ENCODE measurements around the gene PLOD1.
"Not testable (repeated sequence)": the region's sequence is repeated elsewhere in the genome, so short reads cannot be mapped to it uniquely, and the experiment has no call there.

GRCh38 chr1:12008355-12008754, 73.8 kb downstream of the PLOD1 start:
- not testable (repeated sequence) for TF ChIP-seq CTCF (conservative IDR thresholded peaks at IDR 0.05; ENCODE audit: low read depth in 2 of 2); EZH2 (IDR thresholded peaks at IDR 0.05; ENCODE audit: low read depth, unreplicated experiment); CREB1 (CRISPR knock-in tag; IDR thresholded peaks at IDR 0.05; ENCODE audit: low read depth)
- TF ChIP-seq, protein P1, sequence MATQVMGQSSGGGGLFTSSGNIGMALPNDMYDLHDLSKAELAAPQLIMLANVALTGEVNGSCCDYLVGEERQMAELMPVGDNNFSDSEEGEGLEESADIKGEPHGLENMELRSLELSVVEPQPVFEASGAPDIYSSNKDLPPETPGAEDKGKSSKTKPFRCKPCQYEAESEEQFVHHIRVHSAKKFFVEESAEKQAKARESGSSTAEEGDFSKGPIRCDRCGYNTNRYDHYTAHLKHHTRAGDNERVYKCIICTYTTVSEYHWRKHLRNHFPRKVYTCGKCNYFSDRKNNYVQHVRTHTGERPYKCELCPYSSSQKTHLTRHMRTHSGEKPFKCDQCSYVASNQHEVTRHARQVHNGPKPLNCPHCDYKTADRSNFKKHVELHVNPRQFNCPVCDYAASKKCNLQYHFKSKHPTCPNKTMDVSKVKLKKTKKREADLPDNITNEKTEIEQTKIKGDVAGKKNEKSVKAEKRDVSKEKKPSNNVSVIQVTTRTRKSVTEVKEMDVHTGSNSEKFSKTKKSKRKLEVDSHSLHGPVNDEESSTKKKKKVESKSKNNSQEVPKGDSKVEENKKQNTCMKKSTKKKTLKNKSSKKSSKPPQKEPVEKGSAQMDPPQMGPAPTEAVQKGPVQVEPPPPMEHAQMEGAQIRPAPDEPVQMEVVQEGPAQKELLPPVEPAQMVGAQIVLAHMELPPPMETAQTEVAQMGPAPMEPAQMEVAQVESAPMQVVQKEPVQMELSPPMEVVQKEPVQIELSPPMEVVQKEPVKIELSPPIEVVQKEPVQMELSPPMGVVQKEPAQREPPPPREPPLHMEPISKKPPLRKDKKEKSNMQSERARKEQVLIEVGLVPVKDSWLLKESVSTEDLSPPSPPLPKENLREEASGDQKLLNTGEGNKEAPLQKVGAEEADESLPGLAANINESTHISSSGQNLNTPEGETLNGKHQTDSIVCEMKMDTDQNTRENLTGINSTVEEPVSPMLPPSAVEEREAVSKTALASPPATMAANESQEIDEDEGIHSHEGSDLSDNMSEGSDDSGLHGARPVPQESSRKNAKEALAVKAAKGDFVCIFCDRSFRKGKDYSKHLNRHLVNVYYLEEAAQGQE (IDR thresholded peaks at IDR 0.05; ENCODE audit: unreplicated experiment), result not testable (repeated sequence)
